Memory B cell (primary cell): Measurements from ENCODE around the gene CLOCK.

Experiments used
- ATAC-seq: fragments of 150-1000 bp; cut with Tn5 transposase; 2 replicates; pipeline ENCODE4 v1.10.0; 2021; ENCODE audit warnings: low read depth, mild to moderate bottlenecking, moderate library complexity
- DNase-seq, 2 donors: peaks; one replicate each; pipeline ENCODE4 v3.0.0; 2022; ENCODE audit warnings: low spot score in 2 of 2
- H3K27ac Mint-ChIP-seq: one replicate; pipeline ENCODE4 v1.8.0; 2022; ENCODE audit warnings: mild to moderate bottlenecking, moderate library complexity, mixed read lengths
- H3K27me3 Mint-ChIP-seq: one replicate; pipeline ENCODE4 v1.8.0; 2022; ENCODE audit warnings: mixed read lengths
- H3K36me3 Mint-ChIP-seq: one replicate; pipeline ENCODE4 v1.8.0; 2022; ENCODE audit warnings: mild to moderate bottlenecking, mixed read lengths
- H3K4me1 Mint-ChIP-seq: one replicate; pipeline ENCODE4 v1.8.0; 2022; ENCODE audit warnings: mixed read lengths
- H3K4me3 Mint-ChIP-seq: one replicate; pipeline ENCODE4 v1.8.0; 2022; ENCODE audit warnings: mild to moderate bottlenecking, moderate library complexity, mixed read lengths
- H3K9me3 Mint-ChIP-seq: one replicate; pipeline ENCODE4 v1.8.0; 2022; ENCODE audit warnings: mixed read lengths

Gene CLOCK

DNA sequence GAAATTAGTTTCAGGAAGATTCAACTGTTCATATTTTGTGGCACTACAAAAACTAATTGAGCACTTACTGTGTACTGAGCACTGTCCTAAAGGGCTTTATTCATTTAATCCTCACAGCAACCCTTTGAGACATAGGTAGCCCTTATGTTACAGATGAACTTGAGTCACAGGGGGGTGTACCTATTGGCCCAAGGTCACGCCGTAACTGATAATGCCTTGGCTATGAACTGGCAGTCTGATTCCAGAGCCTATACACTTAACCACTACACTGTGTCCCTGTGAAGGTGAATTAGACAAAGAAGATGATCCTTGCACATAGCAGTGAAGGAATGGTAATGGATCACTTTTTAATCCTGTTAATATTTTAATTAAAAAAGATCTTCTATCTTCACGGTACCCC lies 138.9 kb downstream of the CLOCK start:
- Mint-ChIP-seq H3K4me3 (no peak overlapping the region), H3K4me1 (peaks cover 28% of the 10 kb centered on the region), H3K36me3 (peaks cover 19% of the 10 kb centered on the region), H3K9me3 (no peaks in the 10 kb centered on the region), H3K27me3 (no peaks in the 10 kb centered on the region), H3K27ac (no peak overlapping the region)
- no peak for DNase-seq
- ATAC-seq, result no peak

DNA sequence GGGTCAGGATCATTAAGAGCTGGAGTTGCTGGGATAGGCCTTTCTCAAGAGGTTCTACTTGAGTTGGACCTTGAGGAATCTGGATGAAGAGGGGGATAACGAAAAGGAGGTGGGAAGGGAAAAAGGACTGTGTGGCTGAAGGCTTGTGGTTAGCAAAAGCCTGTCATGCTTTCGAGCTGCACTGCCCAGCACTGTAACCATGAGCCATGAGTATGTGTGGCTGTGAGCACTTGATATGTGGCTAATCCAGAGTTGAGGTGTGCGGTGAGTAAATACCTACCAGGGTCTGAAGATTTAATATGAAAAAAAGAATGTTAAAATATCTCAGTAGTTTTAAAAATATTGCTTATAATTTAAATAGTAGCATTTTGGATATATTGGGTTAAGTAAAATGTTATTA lies 139.6 kb downstream of the CLOCK start:
- ATAC-seq, result no peak
- Mint-ChIP-seq H3K9me3 (no peaks in the 10 kb centered on the region), H3K27me3 (no peaks in the 10 kb centered on the region), H3K36me3 (peaks cover 19% of the 10 kb centered on the region), H3K27ac (no peak overlapping the region), H3K4me1 (peaks cover 28% of the 10 kb centered on the region), H3K4me3 (no peak overlapping the region)
- DNase-seq, result no peak

DNA sequence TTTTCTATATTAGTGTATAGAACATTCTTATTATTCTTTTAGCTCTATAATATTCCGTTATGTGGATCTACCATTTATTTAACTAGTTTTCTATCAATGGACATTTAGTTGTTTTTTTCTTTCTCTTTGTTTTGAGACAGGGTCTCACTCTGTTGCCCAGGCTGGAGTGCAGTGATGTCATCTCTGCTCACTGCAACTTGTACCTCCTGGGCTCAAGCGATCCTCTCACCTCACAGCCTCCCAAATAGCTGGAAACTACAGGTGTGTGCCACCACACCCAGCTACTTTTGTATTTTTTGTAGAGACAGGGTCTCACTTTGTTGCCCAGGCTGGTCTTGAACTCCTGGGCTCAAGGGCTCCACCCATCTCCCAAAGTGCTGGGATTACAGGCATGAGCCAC lies 140.2 kb downstream of the CLOCK start:
- ATAC-seq (no peak), DNase-seq (no peak)
- Mint-ChIP-seq H3K27me3 (no peaks in the 10 kb centered on the region), H3K4me1 (peaks cover 28% of the 10 kb centered on the region), H3K36me3 (peaks cover 19% of the 10 kb centered on the region), H3K27ac (no peak overlapping the region), H3K4me3 (no peak overlapping the region), H3K9me3 (no peaks in the 10 kb centered on the region)

DNA sequence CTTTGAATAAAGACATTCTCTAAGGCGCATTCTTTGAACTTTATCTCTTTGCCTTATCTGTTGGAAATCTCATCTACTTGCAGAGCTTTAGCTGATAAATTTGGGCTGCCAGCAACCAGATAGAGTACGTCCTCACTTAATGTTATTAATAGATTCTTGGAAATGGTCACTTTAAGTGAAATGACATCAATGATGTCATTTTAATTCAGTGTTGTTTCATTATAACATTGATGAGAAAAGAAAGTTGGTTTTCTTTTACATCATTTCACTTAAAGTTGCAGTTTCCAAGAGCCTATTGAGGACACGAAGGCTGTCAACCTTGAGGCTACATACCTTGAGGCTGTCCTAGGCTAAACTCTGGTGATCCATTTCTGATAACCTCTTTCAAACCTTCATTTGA lies 141.6 kb downstream of the CLOCK start:
- ATAC-seq, result no peak
- H3K36me3 Mint-ChIP-seq, result peaks cover 21% of the 10 kb centered on the region
- no peaks in the 10 kb centered on the region for H3K9me3 Mint-ChIP-seq
- peaks cover 31% of the 10 kb centered on the region for H3K4me1 Mint-ChIP-seq
- no peak overlapping the region for H3K4me3 Mint-ChIP-seq
- DNase-seq, result no peak
- H3K27ac Mint-ChIP-seq, result peak overlapping the region; percentile 20
- H3K27me3 Mint-ChIP-seq, result no peaks in the 10 kb centered on the region

DNA sequence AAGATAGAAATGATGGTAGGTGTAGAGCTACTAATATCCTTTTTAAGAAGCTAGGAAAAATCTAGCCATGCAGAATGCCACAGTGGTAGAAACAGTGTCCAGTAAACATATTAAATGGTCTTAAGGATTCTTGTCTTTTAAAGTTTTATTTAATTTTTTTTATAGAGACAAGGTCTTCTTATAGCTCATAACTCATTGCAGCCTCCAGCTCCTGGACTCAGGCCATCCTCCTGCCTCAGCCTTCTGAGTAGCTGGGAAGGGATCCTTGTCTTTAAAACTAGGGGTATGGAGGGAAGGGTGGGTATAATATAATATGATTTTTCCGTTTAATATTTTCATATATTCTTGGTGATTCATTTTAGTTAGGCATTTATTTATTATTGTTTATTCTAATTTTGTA lies 147.1 kb downstream of the CLOCK start:
- Mint-ChIP-seq H3K27ac (no peak overlapping the region), H3K4me1 (peaks cover 31% of the 10 kb centered on the region)

DNA sequence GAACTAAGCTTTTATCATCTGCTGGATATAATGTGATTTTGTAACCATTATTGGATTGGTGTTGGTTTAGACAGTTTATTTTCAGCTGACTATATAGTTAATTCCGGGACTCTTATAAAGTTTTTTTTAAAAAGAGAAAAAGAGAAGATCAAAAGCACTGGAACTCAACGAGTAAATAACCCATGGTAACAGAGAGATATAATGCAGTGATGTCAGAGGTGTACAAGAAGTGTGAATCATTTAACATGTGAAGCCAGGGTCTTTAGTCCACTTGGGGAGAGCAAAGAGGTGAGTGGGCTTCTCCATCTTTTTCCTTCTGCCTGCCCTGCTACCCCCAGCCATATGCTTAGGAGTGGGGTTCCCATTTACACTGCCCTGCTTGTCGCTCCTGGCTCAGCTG lies 147.7 kb downstream of the CLOCK start:
- no peaks in the 10 kb centered on the region for H3K27me3 Mint-ChIP-seq
- H3K27ac Mint-ChIP-seq, result no peak overlapping the region
- no peak for DNase-seq
- H3K4me1 Mint-ChIP-seq, result peaks cover 33% of the 10 kb centered on the region
- ATAC-seq, result no peak
- peak overlapping the region; percentile 31 for H3K4me3 Mint-ChIP-seq
- H3K36me3 Mint-ChIP-seq, result peaks cover 14% of the 10 kb centered on the region
- no peaks in the 10 kb centered on the region for H3K9me3 Mint-ChIP-seq

More for the DNA sequence above, 147.1 kb downstream of the CLOCK start:
- Mint-ChIP-seq H3K36me3 (peaks cover 14% of the 10 kb centered on the region), H3K27me3 (no peaks in the 10 kb centered on the region), H3K9me3 (no peaks in the 10 kb centered on the region), H3K4me3 (no peak overlapping the region)
- DNase-seq (no peak), ATAC-seq (no peak)

DNA sequence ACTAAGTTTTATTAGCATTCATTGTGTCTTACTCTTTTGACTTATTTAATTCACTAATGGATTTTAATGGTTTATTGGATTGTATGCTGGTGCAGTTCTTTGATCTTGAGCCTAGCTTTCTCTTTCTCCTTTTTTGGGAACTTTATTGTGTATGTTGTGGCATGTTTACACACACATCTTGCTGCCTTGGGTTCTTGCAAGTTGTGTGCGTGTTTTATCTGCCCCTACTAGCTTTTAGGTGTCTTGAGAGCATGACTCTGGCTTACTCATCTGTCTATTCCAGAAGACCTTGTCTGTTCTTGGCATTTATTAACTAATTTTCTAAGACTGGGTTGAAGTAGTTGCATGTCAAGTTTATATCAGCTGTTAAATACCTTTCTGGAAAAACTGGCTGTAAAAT lies 148.2 kb downstream of the CLOCK start:
- no peak for DNase-seq
- Mint-ChIP-seq H3K36me3 (peaks cover 10% of the 10 kb centered on the region), H3K4me3 (peak overlapping the region; percentile 86)

DNA sequence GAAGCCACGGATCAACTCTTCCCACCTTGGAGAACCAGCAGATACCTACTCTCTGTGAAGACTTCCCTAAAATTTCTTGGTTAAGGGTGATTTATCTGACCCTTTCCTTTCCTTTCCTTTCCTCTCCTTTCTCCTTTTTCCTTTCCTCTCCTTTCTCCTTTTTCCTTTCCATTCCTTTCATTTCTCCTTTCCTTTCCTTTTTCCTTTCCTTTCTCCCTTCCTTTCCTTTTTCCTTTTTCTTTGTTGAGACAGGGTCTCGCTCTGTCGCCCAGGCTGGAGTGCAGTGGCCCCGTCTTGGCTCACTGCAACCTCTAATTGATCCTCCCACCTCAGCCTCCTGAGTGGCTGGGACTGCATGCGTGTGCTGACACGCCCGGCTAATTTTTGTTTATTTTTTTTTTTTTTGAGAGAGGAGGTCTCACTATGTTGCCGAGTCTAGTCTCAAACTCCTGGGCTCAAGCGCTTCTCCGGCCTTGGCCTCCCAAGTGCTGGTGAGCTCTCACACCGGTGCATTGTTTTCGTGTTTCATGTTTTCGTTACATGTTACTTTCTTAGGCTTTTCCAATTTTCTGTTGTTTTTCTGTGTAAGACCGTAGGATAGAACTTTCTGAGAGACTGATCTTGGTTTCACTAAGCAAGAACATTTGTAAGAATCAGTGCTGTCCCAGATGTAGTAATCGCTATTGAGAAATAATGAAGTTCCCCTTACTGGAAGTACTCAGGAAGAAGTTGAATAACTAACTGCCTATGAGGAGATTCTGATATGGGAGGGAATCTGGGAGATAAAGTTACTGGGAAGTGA lies 149.0 kb downstream of the CLOCK start:
- peaks cover 7% of the 10 kb centered on the region for H3K36me3 Mint-ChIP-seq
- H3K4me1 Mint-ChIP-seq, result peaks cover 29% of the 10 kb centered on the region
- DNase-seq (no peak), ATAC-seq (no peak)
- H3K27me3 Mint-ChIP-seq, result no peaks in the 10 kb centered on the region
- H3K4me3 Mint-ChIP-seq, result peak overlapping the region; percentile 86
- H3K27ac Mint-ChIP-seq, result peak overlapping the region; percentile 96
- H3K9me3 Mint-ChIP-seq, result no peaks in the 10 kb centered on the region

More for the DNA sequence above, 148.2 kb downstream of the CLOCK start:
- H3K4me1 Mint-ChIP-seq, result peaks cover 30% of the 10 kb centered on the region
- H3K9me3 Mint-ChIP-seq, result no peaks in the 10 kb centered on the region
- no peak for ATAC-seq
- H3K27me3 Mint-ChIP-seq, result no peaks in the 10 kb centered on the region
- H3K27ac Mint-ChIP-seq, result peak overlapping the region; percentile 96

DNA sequence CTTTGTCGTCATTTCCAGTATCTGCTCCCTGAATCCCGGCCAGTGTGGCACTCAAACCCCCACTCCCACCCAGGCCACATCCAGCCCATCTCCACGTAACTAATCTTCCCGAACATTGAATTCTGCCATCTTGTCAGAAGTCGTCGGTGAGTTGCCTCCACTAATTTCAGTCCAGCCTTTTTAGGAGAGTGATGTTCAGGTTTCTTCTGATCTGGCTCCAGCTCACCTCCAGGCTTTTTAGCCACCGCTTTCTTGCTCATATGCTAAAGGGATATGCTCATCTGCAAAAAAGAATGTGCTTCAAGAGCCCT lies 149.6 kb downstream of the CLOCK start:
- H3K4me3 Mint-ChIP-seq, result peak overlapping the region; percentile 86
- H3K4me1 Mint-ChIP-seq, result peaks cover 29% of the 10 kb centered on the region
- DNase-seq, result no peak
- H3K9me3 Mint-ChIP-seq, result no peaks in the 10 kb centered on the region
- peak overlapping the region; percentile 96 for H3K27ac Mint-ChIP-seq
- peaks cover 7% of the 10 kb centered on the region for H3K36me3 Mint-ChIP-seq
- ATAC-seq, result no peak
- no peaks in the 10 kb centered on the region for H3K27me3 Mint-ChIP-seq

DNA sequence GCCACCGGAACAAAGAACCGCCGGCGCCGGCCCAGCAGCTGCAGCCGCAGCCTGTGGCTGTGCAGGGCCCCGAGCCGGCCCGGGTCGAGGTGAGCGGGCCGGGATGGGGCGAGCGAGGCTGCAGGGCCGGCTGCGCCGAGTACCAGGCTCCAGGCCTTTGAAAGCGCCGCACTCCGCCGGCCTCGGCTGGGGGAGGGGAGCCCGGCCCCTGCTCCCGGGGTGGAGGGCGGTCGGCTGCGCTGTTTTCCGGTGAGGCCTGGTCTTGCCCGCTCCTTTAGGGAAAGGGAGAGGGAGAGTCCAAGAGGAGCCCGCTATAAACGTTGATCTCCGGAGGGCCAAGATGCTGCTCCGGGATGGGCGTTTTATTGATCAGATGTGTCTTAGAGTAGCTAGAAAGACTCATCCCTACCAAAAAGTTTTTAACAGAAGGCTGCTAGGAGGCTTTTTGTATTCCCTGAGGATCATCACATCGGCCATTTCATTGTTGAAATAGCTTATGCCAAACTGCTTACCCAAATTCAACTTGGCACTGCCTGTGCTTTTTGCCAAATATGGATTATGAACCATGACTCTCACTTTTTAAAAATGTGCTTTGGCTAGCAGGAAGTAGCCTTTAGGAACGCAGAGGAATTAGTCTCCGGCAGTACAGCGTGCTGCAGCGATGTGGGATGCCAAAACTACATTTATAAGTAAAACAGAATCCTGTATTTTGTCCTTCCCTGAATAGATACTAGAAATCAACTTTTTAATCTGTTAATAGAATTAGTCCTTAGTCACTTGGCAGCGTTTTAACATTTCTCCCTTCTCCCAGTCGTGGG lies 150.2 kb downstream of the CLOCK start:
- ATAC-seq, result peak; percentile 16
- DNase-seq, result no peak
- Mint-ChIP-seq H3K36me3 (peaks cover 7% of the 10 kb centered on the region), H3K27ac (peak overlapping the region; percentile 96), H3K4me3 (peak overlapping the region; percentile 94), H3K9me3 (no peaks in the 10 kb centered on the region), H3K27me3 (no peaks in the 10 kb centered on the region), H3K4me1 (peaks cover 29% of the 10 kb centered on the region)

DNA sequence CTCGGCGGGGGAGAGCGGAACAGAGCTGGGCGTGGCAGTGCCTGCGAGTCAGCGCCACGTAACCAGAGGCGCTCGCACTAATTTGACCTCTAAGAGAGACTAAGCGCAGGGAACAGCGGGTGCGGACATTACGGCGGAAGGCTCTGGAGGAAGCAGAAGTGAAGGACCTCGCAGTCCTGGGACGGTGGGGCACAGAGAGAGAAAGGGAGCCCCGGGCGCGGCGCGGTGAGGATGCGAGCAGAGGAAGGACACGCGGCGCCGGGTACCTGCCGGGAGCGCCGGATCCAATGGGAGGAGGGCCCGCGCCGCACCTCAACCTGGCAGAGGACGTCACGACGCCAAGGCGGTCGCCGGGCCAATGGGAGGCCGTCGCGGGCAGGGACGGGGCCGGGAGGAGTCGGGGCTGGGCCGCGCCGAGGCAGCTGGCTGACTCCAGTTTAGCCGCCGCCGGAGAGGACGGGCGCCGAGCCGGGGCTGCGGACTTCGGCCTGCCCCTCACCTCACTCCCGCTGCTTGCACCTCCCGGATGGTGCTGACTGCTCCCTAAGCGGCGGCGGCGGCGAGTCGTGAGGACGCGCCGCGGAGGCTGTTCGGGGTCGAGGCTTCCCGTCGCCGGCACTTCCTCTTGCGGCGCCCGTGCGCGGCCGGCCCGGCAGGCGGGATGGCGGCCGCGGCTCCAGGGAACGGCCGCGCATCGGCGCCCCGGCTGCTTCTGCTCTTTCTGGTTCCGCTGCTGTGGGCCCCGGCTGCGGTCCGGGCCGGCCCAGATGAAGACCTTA lies 151.0 kb downstream of the CLOCK start, which contains the start of gene TMEM165:
TMEM165 (plus strand) TSS at position 429 of the 779 bp plus-strand sequence; CDS start at position 662, 233 bp downstream.
- Mint-ChIP-seq H3K4me3 (peak within 1 kb of the TSS; percentile 94), H3K4me1 (peaks cover 23% of the 10 kb centered on the region), H3K9me3 (no peaks in the 10 kb centered on the region), H3K27ac (peak within 1 kb of the TSS; percentile 96), H3K36me3 (peaks cover 6% of the 10 kb centered on the region), H3K27me3 (no peaks in the 10 kb centered on the region)
- DNase-seq, result peak; percentile 81 to 88
- peak; percentile 86 for ATAC-seq

DNA sequence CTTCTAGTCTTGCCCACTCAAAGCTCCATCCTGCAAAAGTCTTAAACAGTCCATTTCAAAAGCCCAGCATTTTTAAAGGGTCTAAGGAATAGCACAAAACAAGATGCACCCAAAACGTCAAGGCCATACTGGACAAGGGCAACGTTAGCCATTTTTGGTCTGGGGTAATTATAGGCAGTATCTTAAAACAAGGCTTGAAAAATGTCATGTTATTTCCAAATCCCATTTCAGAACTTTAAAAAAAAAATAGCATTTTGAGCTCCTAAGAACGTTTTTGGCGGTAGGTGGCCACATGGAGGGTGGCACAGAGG lies 151.5 kb downstream of the CLOCK start:
- no peaks in the 10 kb centered on the region for H3K27me3 Mint-ChIP-seq
- ATAC-seq (no peak), DNase-seq (no peak)
- H3K36me3 Mint-ChIP-seq, result peaks cover 6% of the 10 kb centered on the region
- H3K27ac Mint-ChIP-seq, result peak overlapping the region; percentile 96
- H3K4me3 Mint-ChIP-seq, result peak overlapping the region; percentile 94
- peaks cover 23% of the 10 kb centered on the region for H3K4me1 Mint-ChIP-seq
- H3K9me3 Mint-ChIP-seq, result no peaks in the 10 kb centered on the region

DNA sequence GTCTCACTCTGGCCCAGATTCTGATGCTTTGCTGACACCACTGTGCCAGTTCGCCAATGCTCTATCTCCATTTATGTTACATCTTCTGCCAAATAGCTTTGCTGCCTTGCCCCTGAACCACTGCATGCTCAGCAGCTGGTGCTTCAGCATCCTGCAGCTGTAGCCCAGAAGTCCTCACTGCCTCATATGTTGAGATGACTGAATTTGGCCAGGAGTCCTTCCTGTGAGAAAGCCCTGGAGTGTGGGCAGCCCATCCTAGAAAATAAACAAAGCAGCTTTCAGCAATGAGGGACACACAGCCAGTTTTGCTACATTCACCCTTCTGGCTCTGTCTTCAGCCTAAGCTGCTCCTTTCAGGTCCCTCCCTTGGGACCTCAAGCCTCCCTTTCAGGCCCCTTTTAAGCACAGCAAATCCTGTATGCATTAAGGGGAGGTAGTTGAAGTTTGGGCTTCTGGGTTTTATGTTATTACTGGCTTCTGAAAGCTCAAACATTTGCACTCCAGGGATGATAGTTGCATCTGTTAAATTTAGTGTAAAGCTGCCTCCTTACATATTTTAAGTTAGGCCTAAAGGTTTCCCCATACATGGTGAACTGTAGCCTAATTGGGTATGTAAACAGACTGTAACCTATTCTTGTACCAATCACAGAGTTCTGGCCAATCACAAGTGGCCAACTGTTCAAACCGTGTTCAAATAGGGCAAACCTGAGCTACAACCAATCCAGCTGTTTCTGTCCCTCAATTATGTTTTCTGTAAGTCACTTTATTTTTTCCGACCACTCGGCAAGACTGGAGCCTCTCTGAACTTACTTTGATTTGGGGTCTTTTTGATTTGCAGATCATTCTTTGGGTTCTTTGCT lies 153.0 kb downstream of the CLOCK start:
- ATAC-seq (no peak), DNase-seq (no peak)
- Mint-ChIP-seq H3K27me3 (no peaks in the 10 kb centered on the region), H3K4me1 (peaks cover 19% of the 10 kb centered on the region), H3K27ac (no peak overlapping the region), H3K4me3 (no peak overlapping the region), H3K9me3 (no peaks in the 10 kb centered on the region), H3K36me3 (peaks cover 6% of the 10 kb centered on the region)
